ENCODE data around the gene CLSTN1. TPM values are rescaled to one million over a fixed set of nuclear protein-coding genes. Genes with fewer than 3 reads are reported as not detected.

The CLSTN1 gene
- total and polyA plus RNA-seq, 10 of the 15 experiments (the other 5 are each of a cell fraction or from before 2014, with no cell fraction given): 2.7 to 64.4 (median 23.2) TPM

DNA sequence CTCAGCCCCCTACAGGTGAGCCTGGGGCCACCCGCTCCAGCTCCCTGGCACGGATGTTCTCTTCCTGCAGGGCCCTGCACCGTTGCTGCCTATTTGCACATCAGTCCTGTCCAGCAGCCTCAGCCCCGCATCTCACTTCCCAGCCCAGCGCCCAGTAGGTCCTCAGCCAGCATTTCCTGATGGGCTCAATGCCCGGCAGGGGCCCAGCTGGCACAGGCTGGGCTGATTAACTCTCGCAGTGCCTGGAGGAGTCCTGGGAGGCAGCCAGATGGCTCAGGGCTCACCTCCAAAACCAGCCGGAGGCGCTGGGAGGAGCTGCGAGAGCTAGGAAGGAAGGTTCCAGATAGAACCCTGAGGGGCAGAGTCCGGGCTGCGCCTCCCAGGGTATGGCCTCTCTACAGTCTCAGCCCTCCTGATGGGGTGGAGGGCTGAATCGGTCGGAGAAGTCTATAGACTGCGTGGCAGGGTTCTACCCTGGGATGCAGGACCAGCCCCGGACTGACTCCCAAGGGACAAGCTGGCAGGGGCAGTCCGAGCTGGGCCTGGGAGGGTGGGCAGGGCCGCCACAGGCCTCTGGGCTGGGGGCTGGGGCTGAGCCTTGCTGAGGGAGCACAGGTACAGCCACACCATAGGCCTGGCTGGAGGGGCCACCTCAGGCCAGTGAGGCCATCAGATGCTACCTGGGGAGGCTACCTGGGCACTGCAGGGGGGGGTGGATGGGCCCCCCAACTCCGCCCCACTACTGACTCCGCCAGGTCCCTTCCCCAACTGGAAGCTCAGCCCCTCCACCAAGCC lies 19.2 kb upstream of the CLSTN1 start:
- no peaks in the 10 kb centered on the region for H3K79me2 ChIP-seq (ENCODE audit: control insufficient read depth, insufficient read depth, low read length)
- no peak for FAIRE-seq
- intact Hi-C loops (cut with micrococcal nuclease; ENCODE audit: unreplicated experiment) (no loop called here), in situ Hi-C loops (cut with MboI) (no loop called here)
- H3K36me3 ChIP-seq (ENCODE audit: control insufficient read depth in 2 of 2, insufficient read depth in 2 of 2, low read length in 1 of 2): no peaks in the 10 kb centered on the region
- no peaks in the 10 kb centered on the region; a peak in 1 of 4 replicates for H3K27me3 ChIP-seq (replicated peaks in 1 of 2; ENCODE audit: control insufficient read depth in 2 of 2, insufficient read depth in 2 of 2, low read length in 1 of 2)
- BruUV-seq (replicated peaks): no TSS peak
- H3K27ac ChIP-seq (ENCODE audit: control insufficient read depth, insufficient read depth): no peak overlapping the region
- ChIA-PET RAD21 (ENCODE audit: unreplicated experiment) (no interaction called here), POLR2A (no interaction called here), CTCF (interaction anchor here (0.7 to 1.6 kb wide), 2 partner anchors 11 to 58 kb away, joined by 3 to 4 read pairs; no protein-coding TSS in a partner anchor), SMC1A (ENCODE audit: uncharacterized antibody, unreplicated experiment) (no interaction called here)
- no peak overlapping the region for H2AFZ ChIP-seq (ENCODE audit: control insufficient read depth, low read depth, low read length)
- H3K4me2 ChIP-seq (ENCODE audit: control insufficient read depth, insufficient read depth): no peak overlapping the region
- H3K9me3 ChIP-seq (replicated peaks; ENCODE audit: control insufficient read depth, insufficient read depth, low read length): no peaks in the 10 kb centered on the region; the same call in 2 of the 3 replicates
- H3K4me1 ChIP-seq (ENCODE audit: control insufficient read depth, insufficient read depth, low read length): no peaks in the 10 kb centered on the region
- H4K20me1 ChIP-seq (ENCODE audit: control insufficient read depth, insufficient read depth): no peaks in the 10 kb centered on the region
- no peak for DNase-seq (ENCODE audit: low read depth, low spot score)
- H3K4me3 ChIP-seq: no peak overlapping the region
- no peak for ATAC-seq
- H3K9ac ChIP-seq (ENCODE audit: control insufficient read depth, insufficient read depth, low read length): no peak overlapping the region
- WGBS (ENCODE audit: insufficient coverage, insufficient replicate concordance, low lambda C conversion rate, missing lambda C conversion rate): 66% methylated on average over 18 of the region's 20 CpGs
- no peak for TF ChIP-seq TCF12 (IDR thresholded peaks at IDR 0.05; ENCODE audit: low read depth, low read length)
- no peak for TF ChIP-seq TBL1XR1 (IDR thresholded peaks at IDR 0.05; ENCODE audit: low read depth, low read length)
- TF ChIP-seq SUPT20H (IDR thresholded peaks at IDR 0.05; ENCODE audit: borderline replicate concordance, control insufficient read depth, low read depth, low read length): no peak
- TF ChIP-seq, protein P1, sequence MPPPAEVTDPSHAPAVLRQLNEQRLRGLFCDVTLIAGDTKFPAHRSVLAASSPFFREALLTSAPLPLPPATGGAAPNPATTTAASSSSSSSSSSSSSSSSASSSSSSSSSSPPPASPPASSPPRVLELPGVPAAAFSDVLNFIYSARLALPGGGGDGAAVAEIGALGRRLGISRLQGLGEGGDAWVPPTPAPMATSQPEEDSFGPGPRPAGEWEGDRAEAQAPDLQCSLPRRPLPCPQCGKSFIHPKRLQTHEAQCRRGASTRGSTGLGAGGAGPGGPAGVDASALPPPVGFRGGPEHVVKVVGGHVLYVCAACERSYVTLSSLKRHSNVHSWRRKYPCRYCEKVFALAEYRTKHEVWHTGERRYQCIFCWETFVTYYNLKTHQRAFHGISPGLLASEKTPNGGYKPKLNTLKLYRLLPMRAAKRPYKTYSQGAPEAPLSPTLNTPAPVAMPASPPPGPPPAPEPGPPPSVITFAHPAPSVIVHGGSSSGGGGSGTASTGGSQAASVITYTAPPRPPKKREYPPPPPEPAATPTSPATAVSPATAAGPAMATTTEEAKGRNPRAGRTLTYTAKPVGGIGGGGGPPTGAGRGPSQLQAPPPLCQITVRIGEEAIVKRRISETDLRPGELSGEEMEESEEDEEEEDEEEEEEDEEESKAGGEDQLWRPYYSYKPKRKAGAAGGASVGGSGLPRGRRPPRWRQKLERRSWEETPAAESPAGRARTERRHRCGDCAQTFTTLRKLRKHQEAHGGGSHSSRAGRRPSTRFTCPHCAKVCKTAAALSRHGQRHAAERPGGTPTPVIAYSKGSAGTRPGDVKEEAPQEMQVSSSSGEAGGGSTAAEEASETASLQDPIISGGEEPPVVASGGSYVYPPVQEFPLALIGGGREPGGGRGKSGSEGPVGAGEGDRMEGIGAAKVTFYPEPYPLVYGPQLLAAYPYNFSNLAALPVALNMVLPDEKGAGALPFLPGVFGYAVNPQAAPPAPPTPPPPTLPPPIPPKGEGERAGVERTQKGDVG (CRISPR knock-in tag; IDR thresholded peaks at IDR 0.05): no peak
- no peak for TF ChIP-seq CBX5 (IDR thresholded peaks at IDR 0.05; ENCODE audit: low read depth)
- no peak for TF ChIP-seq HDAC6 (IDR thresholded peaks at IDR 0.05; ENCODE audit: unreplicated experiment)
- TF ChIP-seq NFXL1 (IDR thresholded peaks at IDR 0.05; ENCODE audit: borderline replicate concordance): no peak
- TF ChIP-seq, protein P2, sequence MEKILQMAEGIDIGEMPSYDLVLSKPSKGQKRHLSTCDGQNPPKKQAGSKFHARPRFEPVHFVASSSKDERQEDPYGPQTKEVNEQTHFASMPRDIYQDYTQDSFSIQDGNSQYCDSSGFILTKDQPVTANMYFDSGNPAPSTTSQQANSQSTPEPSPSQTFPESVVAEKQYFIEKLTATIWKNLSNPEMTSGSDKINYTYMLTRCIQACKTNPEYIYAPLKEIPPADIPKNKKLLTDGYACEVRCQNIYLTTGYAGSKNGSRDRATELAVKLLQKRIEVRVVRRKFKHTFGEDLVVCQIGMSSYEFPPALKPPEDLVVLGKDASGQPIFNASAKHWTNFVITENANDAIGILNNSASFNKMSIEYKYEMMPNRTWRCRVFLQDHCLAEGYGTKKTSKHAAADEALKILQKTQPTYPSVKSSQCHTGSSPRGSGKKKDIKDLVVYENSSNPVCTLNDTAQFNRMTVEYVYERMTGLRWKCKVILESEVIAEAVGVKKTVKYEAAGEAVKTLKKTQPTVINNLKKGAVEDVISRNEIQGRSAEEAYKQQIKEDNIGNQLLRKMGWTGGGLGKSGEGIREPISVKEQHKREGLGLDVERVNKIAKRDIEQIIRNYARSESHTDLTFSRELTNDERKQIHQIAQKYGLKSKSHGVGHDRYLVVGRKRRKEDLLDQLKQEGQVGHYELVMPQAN (conservative IDR thresholded peaks at IDR 0.05): no peak
- TF ChIP-seq SRF (IDR thresholded peaks at IDR 0.05; ENCODE audit: low read depth in 2 of 2, low read length in 2 of 2): no peak
- TF ChIP-seq BHLHE40 (IDR thresholded peaks at IDR 0.05; ENCODE audit: borderline replicate concordance in 1 of 2, low read depth in 2 of 2, low read length in 1 of 2): no peak
- TF ChIP-seq, protein P3, sequence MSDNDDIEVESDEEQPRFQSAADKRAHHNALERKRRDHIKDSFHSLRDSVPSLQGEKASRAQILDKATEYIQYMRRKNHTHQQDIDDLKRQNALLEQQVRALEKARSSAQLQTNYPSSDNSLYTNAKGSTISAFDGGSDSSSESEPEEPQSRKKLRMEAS (IDR thresholded peaks at IDR 0.05; ENCODE audit: low read depth, low read length): no peak
- no peak for TF ChIP-seq NFIC (IDR thresholded peaks at IDR 0.05; ENCODE audit: low read depth, low read length)
- TF ChIP-seq, protein P4, sequence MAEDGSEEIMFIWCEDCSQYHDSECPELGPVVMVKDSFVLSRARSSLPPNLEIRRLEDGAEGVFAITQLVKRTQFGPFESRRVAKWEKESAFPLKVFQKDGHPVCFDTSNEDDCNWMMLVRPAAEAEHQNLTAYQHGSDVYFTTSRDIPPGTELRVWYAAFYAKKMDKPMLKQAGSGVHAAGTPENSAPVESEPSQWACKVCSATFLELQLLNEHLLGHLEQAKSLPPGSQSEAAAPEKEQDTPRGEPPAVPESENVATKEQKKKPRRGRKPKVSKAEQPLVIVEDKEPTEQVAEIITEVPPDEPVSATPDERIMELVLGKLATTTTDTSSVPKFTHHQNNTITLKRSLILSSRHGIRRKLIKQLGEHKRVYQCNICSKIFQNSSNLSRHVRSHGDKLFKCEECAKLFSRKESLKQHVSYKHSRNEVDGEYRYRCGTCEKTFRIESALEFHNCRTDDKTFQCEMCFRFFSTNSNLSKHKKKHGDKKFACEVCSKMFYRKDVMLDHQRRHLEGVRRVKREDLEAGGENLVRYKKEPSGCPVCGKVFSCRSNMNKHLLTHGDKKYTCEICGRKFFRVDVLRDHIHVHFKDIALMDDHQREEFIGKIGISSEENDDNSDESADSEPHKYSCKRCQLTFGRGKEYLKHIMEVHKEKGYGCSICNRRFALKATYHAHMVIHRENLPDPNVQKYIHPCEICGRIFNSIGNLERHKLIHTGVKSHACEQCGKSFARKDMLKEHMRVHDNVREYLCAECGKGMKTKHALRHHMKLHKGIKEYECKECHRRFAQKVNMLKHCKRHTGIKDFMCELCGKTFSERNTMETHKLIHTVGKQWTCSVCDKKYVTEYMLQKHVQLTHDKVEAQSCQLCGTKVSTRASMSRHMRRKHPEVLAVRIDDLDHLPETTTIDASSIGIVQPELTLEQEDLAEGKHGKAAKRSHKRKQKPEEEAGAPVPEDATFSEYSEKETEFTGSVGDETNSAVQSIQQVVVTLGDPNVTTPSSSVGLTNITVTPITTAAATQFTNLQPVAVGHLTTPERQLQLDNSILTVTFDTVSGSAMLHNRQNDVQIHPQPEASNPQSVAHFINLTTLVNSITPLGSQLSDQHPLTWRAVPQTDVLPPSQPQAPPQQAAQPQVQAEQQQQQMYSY (CRISPR knock-in tag; IDR thresholded peaks at IDR 0.05): no peak
